ENCODE results near the gene MYH7. TPM values are rescaled to one million over a fixed set of nuclear protein-coding genes. Genes with fewer than 3 reads are reported as not detected.
"Not testable (repeated sequence)": the region's sequence is repeated elsewhere in the genome, so short reads cannot be mapped to it uniquely, and the experiment has no call there.

MYH7 gene
- total RNA-seq, 1 experiment from 2014 or later, result not detected

DNA sequence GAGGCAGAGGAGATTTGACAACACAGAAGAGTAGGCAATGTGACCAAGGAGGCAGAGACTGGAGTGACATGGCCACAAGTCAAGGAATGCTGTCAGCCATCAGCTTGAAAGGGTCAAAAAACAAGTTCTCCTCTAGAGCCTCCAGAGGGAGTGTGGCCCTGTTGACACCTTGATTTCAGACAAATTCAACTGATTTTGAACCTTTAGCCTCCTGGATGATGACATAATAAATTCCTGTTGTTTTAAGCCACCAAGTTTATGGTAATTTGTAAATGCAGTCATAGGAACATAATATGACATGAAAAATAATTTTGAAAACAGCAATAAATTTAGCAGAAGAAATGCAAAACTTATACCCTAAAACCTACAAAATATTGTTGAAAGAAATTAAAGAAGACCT lies 25.5 kb upstream of the MYH7 start:
- TF ChIP-seq ETV6 (CRISPR knock-in tag; IDR thresholded peaks at IDR 0.05), result no peak
- TF ChIP-seq, protein P1, sequence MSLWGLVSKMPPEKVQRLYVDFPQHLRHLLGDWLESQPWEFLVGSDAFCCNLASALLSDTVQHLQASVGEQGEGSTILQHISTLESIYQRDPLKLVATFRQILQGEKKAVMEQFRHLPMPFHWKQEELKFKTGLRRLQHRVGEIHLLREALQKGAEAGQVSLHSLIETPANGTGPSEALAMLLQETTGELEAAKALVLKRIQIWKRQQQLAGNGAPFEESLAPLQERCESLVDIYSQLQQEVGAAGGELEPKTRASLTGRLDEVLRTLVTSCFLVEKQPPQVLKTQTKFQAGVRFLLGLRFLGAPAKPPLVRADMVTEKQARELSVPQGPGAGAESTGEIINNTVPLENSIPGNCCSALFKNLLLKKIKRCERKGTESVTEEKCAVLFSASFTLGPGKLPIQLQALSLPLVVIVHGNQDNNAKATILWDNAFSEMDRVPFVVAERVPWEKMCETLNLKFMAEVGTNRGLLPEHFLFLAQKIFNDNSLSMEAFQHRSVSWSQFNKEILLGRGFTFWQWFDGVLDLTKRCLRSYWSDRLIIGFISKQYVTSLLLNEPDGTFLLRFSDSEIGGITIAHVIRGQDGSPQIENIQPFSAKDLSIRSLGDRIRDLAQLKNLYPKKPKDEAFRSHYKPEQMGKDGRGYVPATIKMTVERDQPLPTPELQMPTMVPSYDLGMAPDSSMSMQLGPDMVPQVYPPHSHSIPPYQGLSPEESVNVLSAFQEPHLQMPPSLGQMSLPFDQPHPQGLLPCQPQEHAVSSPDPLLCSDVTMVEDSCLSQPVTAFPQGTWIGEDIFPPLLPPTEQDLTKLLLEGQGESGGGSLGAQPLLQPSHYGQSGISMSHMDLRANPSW (CRISPR knock-in tag; conservative IDR thresholded peaks at IDR 0.05; ENCODE audit: low read depth), result no peak
- TF ChIP-seq MXD4 (CRISPR knock-in tag; IDR thresholded peaks at IDR 0.05; ENCODE audit: borderline replicate concordance), result no peak
- TF ChIP-seq ZNF416 (CRISPR knock-in tag; IDR thresholded peaks at IDR 0.05), result no peak
- TF ChIP-seq SMAD4 (CRISPR knock-in tag; IDR thresholded peaks at IDR 0.05), result no peak
- no peak for TF ChIP-seq KAT7 (CRISPR knock-in tag; IDR thresholded peaks at IDR 0.05; ENCODE audit: borderline replicate concordance)
- TF ChIP-seq FOXP1 (CRISPR knock-in tag; IDR thresholded peaks at IDR 0.05; ENCODE audit: borderline replicate concordance), result no peak
- no peak for TF ChIP-seq ZNF671 (CRISPR knock-in tag; IDR thresholded peaks at IDR 0.05)
- TF ChIP-seq, protein P2, sequence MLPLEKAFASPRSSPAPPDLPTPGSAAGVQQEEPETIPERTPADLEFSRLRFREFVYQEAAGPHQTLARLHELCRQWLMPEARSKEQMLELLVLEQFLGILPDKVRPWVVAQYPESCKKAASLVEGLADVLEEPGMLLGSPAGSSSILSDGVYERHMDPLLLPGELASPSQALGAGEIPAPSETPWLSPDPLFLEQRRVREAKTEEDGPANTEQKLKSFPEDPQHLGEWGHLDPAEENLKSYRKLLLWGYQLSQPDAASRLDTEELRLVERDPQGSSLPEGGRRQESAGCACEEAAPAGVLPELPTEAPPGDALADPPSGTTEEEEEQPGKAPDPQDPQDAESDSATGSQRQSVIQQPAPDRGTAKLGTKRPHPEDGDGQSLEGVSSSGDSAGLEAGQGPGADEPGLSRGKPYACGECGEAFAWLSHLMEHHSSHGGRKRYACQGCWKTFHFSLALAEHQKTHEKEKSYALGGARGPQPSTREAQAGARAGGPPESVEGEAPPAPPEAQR (CRISPR knock-in tag; IDR thresholded peaks at IDR 0.05), result no peak
- TF ChIP-seq JUN (CRISPR knock-in tag; IDR thresholded peaks at IDR 0.05), result no peak
- TF ChIP-seq, protein P3, sequence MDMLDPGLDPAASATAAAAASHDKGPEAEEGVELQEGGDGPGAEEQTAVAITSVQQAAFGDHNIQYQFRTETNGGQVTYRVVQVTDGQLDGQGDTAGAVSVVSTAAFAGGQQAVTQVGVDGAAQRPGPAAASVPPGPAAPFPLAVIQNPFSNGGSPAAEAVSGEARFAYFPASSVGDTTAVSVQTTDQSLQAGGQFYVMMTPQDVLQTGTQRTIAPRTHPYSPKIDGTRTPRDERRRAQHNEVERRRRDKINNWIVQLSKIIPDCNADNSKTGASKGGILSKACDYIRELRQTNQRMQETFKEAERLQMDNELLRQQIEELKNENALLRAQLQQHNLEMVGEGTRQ (CRISPR knock-in tag; IDR thresholded peaks at IDR 0.05), result no peak
- no peak for TF ChIP-seq CREB1 (CRISPR knock-in tag; IDR thresholded peaks at IDR 0.05)
- H3K27me3 Mint-ChIP-seq (ENCODE audit: low read depth), result peaks cover 29% of the 10 kb centered on the region
- no peak; the same call in 1 of the 2 replicates for ATAC-seq
- CTCF ChIA-PET, result interaction anchor here (1.6 kb wide), 1 partner anchor 115 kb away, joined by 3 read pairs; no protein-coding TSS in a partner anchor
- no peak for DNase-seq (ENCODE audit: low spot score)
- H3K27ac Mint-ChIP-seq, result no peak overlapping the region
- H3K9me3 Mint-ChIP-seq, result peaks cover 8% of the 10 kb centered on the region
- no peaks in the 10 kb centered on the region for H3K4me1 Mint-ChIP-seq
- H3K36me3 Mint-ChIP-seq, result no peaks in the 10 kb centered on the region
- POLR2A ChIA-PET, result no interaction called here
- H3K4me3 Mint-ChIP-seq, result no peak overlapping the region

DNA sequence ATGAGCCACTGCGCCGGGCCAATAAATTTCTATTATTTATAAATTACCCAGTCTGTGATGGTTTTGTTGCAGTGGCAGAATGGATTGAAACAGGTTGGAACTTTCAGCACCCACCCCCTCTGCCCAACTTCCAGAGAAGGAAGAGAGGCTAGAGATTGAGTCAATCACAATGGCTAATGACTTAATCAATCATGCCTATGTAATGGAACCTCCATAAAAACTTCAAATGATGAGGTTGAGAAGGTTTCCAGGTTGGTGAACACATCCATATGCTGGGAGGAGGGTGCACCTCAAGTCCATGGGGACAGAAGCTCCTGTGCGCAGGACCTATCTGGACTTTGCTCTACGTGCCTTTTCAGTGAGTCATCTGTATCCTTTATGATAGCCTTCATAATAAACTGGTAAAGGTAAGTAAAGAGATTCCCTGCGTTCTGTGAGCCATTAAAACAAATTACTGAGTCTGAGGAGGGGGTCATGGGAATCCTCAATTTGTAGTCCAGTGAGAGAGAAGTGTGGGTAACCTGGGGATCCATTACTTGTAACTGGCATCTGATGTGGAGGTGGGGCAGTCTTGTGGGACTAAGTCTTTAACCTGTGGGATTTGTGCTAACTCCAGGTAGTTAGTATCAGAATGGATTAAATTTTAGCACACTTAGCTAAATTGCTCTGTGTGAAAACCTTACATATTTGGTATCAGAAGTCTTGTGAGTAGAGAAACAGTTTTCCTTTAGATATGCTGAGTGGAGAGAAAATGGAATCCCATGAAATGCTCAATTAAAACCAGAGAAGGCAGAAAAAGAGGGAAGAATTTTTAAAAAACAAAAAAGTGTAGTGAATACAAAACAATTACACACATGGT lies 22.4 kb upstream of the MYH7 start:
- no peaks in the 10 kb centered on the region for H3K36me3 Mint-ChIP-seq
- CTCF ChIA-PET, result interaction anchor here (1.2 to 2.1 kb wide), 11 partner anchors 14 to 191 kb away, joined by 4 to 24 read pairs (median 7); partner anchors contain the start of gene MYH7
- ATAC-seq, result no peak
- POLR2A ChIA-PET, result interaction anchor here (1.0 kb wide), 1 partner anchor 106 kb away, joined by 3 read pairs; the partner anchor contains the start of gene SLC22A17
- TF ChIP-seq, protein P4, sequence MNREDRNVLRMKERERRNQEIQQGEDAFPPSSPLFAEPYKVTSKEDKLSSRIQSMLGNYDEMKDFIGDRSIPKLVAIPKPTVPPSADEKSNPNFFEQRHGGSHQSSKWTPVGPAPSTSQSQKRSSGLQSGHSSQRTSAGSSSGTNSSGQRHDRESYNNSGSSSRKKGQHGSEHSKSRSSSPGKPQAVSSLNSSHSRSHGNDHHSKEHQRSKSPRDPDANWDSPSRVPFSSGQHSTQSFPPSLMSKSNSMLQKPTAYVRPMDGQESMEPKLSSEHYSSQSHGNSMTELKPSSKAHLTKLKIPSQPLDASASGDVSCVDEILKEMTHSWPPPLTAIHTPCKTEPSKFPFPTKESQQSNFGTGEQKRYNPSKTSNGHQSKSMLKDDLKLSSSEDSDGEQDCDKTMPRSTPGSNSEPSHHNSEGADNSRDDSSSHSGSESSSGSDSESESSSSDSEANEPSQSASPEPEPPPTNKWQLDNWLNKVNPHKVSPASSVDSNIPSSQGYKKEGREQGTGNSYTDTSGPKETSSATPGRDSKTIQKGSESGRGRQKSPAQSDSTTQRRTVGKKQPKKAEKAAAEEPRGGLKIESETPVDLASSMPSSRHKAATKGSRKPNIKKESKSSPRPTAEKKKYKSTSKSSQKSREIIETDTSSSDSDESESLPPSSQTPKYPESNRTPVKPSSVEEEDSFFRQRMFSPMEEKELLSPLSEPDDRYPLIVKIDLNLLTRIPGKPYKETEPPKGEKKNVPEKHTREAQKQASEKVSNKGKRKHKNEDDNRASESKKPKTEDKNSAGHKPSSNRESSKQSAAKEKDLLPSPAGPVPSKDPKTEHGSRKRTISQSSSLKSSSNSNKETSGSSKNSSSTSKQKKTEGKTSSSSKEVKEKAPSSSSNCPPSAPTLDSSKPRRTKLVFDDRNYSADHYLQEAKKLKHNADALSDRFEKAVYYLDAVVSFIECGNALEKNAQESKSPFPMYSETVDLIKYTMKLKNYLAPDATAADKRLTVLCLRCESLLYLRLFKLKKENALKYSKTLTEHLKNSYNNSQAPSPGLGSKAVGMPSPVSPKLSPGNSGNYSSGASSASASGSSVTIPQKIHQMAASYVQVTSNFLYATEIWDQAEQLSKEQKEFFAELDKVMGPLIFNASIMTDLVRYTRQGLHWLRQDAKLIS (CRISPR knock-in tag; IDR thresholded peaks at IDR 0.05; ENCODE audit: borderline replicate concordance), result no peak
- TF ChIP-seq, protein P5, sequence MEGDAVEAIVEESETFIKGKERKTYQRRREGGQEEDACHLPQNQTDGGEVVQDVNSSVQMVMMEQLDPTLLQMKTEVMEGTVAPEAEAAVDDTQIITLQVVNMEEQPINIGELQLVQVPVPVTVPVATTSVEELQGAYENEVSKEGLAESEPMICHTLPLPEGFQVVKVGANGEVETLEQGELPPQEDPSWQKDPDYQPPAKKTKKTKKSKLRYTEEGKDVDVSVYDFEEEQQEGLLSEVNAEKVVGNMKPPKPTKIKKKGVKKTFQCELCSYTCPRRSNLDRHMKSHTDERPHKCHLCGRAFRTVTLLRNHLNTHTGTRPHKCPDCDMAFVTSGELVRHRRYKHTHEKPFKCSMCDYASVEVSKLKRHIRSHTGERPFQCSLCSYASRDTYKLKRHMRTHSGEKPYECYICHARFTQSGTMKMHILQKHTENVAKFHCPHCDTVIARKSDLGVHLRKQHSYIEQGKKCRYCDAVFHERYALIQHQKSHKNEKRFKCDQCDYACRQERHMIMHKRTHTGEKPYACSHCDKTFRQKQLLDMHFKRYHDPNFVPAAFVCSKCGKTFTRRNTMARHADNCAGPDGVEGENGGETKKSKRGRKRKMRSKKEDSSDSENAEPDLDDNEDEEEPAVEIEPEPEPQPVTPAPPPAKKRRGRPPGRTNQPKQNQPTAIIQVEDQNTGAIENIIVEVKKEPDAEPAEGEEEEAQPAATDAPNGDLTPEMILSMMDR (IDR thresholded peaks at IDR 0.05), result no peak
- no peak overlapping the region for H3K4me3 Mint-ChIP-seq
- H3K27ac Mint-ChIP-seq, result no peak overlapping the region
- no peaks in the 10 kb centered on the region for H3K4me1 Mint-ChIP-seq
- H3K27me3 Mint-ChIP-seq (ENCODE audit: low read depth), result peaks cover 13% of the 10 kb centered on the region
- peaks cover 8% of the 10 kb centered on the region for H3K9me3 Mint-ChIP-seq
- no peak for DNase-seq (ENCODE audit: low spot score)

DNA sequence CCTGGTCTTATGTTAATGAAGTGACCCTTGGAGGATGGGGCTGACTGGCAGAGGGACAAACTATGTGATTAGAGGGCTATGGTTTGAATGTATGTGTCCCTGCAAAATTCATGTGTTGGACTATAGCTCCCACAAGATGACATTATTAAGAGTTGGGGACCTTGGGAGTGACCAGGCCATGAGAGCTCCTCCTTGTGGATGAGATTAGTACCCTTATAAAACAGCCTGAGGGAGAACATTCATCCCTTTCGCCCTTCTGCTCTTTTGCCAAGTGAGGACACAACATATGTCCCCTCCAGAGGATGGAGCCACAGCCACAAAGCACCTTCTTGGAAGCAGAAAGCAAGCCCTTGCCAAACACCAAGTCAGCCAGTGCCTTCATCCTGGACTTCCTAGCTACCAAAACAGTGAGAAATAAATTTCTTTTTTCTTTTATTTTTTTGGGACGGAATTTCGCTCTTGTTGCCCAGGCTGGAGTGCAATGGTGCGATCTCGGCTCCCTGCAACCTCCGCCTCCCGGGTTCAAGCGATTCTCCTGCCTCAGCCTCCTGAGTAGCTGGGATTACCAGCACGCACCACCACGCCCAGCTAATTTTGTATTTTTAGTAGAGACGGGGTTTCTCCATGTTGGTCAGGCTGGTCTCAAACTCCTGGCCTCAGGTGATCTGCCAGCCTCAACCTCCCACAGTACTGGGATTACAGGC lies 21.6 kb upstream of the MYH7 start:
- peak; percentile 92 for ATAC-seq
- not testable (repeated sequence) for H3K4me1 Mint-ChIP-seq; DNase-seq (ENCODE audit: low spot score); H3K9me3 Mint-ChIP-seq; H3K4me3 Mint-ChIP-seq; H3K36me3 Mint-ChIP-seq; H3K27ac Mint-ChIP-seq
- ChIA-PET POLR2A (interaction anchor here (0.5 to 1.0 kb wide), 2 partner anchors 63 to 105 kb away, joined by 3 read pairs; partner anchors contain the start of gene SLC22A17), CTCF (interaction anchor here (0.5 to 2.1 kb wide), 39 partner anchors 10 to 362 kb away, joined by 3 to 24 read pairs (median 4); partner anchors contain the start of genes ACIN1, C14orf119, CMTM5 and EFS)
- peaks cover 13% of the 10 kb centered on the region for H3K27me3 Mint-ChIP-seq (ENCODE audit: low read depth)

Measured in WTC11 (cell line).